NCI-H748 (cell line): ENCODE data around the gene STAC3.

ENCODE experiments used
- DNase-seq: peaks from one replicate; lab custom pipeline; 2025; ENCODE audit not compliant: unreplicated experiment; lab: John Stamatoyannopoulos, UW

Gene STAC3

DNA sequence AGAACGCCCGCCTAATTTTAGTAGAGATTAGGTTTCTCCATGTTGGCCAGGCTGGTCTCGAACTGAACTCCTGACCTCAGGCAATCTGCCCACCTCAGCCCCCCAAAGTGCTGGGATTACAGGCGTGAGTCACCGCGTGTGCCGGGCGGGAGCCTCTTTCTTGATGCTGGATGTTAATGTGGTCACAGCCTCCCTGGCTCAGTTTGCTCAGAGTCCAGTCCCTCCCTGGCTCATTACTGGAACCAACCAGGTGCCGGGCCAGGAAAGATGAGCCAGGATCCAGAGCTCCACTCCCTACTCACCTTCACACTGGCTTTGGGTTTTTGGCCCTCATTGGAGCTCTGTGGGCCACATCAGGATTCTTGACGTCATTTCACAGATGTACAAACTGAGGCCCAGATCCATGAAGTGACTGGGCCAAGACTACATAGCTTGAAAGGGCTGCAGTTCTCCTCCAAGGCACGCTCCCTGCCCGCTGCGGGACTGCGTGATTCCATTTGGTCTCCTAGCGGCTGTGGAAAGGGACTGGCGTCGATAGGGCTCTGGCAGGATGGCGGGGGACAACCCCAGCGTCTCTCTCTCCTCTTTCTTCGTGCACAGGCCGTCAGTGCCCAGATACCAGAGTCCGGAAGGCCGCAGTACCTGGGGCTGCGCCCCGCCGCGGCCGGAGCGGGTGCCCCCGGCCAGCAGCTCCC lies 26.6 kb downstream of the STAC3 start:
- DNase-seq: no peak

- DNase-seq: no peak
These were observed 27.5 kb downstream of the STAC3 start for GRCh38 chr12:57223191-57224165.

GRCh38 chr12:57222286-57223190 lies 28.4 kb downstream of the STAC3 start:
- DNase-seq: peak; percentile 22

- no peak for DNase-seq
These were observed 29.6 kb downstream of the STAC3 start for GRCh38 chr12:57221169-57221917.

- no peak for DNase-seq
These were observed 30.2 kb downstream of the STAC3 start for GRCh38 chr12:57220770-57221168.

DNA sequence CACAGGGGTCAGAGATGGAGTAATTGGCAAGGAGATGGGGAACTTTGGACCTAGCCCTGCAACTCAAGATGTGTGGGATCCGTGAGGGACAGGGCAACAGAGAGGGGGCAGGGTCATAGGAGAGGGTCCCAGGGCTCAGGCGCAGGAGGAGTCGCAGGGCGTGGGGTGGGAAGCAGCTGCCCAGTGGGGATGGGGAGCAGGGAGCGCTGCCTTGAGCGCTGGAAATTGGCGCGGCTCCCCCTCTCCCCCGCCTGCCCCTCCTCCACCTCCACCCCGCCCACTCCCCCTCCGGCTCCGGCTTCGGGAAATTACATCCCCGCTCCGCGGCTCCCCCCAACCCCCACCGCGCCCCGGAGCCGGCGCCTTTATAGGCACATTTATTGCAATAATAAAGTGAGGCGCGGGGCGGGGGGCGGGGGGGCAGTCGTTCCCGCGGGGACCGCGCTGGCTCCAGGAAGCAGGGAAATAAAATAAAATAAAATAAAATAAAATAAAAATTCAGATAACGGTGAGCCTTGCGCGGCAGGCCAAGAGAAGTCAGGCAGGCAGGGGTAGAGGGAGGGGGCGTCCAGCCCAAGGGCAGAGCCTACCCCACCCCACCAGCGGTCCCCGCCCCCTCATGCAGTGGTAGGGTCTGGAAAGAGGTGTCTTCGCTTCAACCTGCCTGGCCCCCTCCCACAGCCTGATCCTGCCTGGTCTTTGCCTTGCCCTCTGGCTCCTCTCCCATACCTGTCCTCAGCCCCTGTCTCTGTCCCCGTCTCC lies 30.8 kb downstream of the STAC3 start:
- peak; percentile 27 for DNase-seq

DNA sequence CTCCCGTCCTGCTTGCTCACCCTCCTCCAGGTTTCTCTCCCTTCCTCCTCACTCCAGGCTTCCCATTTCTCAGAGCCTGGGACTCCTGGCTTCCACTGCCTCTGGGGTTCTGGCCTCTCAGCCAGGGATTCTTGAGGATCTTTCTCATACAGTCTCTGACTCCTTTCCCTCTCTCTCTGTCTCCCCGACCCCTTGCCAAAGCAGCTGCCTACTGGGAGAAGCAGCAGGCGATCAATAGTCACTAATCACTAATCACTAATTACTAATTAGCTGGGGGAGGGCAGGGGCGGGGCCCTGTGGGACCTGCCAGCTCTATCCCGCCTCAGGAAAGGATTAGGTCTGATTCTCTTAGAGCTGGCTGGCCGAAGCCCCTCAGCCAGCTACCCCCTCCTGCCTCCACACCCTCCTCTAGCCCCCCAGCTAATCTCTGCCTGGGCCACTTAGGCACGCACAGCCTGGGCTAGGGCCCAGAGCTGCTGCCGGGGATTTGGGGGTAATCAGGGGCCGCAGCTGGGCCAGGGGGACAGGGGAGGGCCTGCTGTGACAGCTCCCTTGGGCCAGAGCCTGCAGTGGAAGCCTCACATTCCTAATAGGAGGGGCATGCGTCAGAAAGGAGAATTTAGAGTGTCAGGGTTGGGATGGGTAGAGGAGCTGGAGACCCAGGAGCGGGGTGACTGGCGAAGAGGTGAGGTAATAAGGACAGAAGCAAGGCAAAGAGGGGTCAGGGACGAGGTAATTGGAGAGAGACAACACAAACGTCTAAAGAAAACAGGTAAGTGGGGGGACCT lies 31.6 kb downstream of the STAC3 start:
- no peak for DNase-seq

DNA sequence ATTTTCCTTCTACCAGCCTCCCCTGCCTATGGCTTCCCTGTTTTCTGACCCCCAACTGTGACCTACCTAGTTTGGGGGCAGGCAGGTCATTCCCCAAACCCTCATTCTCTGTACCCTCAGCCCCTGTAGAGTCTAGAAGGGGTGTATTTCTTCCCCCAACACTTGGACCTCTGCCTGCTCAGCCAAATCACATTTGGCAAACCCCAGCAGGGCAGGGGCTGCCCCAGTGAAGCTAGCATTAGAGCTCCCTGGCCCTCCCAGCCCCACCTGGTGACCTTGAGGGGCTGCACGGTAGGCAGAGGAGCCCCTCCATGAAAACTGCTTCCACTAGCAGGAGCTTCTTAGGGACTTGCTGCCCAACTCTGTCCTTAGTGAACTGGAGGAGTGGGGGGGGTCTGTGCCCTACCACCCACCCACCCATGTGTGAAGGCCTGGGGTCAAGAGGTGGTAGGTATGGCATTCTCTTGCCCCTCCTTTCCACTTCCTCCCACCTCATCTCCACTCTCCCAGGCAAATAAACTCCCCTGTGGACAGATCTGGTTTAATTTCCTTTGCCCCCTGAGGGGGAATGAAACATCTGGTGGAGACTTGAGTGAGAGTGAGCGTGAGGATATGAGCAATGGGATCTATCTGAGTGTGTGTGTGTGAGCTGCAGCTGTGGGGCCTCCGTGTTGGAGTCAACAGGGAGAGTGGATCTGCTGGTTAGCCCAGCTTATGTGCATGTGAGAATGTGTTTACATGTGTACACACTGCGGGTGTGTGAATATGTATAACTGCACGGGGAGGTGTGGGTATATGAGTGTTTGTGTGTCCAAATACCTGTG lies 32.7 kb downstream of the STAC3 start:
- no peak for DNase-seq

DNA sequence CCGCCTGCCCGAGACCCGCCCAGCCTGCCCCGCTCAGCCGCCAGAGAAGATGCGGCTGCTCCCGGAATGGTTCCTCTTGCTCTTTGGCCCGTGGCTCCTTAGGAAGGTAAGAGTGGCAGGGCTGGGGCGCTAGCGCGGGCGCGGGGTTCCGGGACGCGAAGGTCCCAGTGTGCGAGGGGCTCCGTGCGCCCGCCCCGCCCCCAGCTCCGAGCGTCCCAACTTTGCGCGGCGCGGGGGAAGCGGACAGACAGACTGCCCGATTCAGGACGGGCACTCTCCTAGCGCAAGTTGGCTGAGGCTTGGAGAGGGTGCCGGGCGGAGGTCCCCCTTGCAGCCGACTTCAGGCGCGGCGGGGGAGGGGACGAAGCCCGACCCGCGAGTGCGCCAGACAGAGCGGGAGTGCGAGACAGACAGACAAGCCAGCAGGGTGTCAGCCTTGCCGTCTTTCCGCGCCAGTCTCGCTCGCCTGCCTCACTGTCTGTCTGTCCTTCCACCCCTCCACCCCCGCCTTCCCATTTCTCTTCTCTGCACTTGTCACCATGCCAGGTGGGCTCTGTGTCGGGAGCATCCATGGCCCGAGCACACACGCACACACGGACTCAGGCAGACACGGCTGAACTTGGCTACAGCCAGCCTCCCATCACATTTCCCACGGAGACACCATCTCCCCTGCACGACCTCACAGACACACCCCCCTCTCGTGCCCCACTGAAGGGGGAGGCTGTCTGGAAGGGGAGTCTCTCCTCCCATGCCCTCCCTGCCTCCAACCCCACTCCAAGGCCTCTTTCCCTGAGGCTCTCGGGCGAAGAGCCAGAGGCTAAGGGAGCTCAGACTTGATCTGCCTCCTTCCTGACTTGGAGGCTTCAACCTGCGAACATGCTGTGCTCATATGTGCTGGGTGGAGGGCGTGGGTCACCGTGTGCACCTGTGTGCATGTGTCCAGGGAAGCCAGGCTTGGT lies 33.8 kb downstream of the STAC3 start:
- DNase-seq: peak; percentile 50

- peak; percentile 82 for DNase-seq
These were observed 34.7 kb downstream of the STAC3 start, which contains the start of gene NXPH4 for GRCh38 chr12:57216014-57216911. NXPH4 (plus strand) TSS chr12:57216794; CDS start chr12:57216970, 176 bp downstream.

DNA sequence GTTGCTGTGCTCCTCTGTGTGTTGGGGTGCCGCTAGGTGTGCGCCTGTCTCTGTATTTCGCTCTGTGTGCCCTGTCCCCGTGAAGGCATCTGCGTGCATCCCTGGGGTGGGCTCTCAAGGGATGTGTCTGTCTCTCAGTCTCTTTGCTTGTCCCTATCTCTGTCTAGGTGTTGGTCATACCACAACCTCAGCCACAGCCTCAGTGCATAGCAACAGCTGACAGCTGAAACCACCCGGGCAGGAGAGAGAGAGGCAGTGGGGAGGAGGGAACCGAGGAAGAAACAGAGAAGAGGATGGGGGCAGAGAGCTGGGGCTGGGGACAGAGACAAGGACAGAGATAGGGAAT lies 35.3 kb downstream of the STAC3 start:
- DNase-seq: peak; percentile 38

GRCh38 chr12:57215065-57215464 lies 35.9 kb downstream of the STAC3 start:
- no peak for DNase-seq

DNA sequence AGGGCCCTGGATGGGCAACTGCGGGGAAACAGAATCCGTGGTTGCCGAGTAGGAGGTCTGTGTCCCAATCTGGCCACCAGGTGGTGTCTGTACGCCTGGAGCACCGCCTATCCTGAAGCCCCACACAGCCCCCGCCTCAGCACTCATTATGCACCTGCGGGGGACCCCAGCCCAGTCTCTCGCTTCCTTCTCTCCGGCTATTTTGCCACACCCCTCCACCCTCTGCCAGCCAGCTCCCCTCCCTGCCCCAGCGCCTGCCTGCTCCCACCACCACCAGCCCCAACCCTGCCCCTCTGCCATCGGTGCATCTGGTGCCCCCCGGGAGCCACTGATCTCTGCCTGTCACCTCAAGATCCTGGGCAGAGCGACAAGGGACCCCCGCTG lies 36.6 kb downstream of the STAC3 start:
- DNase-seq: peak; percentile 83

DNA sequence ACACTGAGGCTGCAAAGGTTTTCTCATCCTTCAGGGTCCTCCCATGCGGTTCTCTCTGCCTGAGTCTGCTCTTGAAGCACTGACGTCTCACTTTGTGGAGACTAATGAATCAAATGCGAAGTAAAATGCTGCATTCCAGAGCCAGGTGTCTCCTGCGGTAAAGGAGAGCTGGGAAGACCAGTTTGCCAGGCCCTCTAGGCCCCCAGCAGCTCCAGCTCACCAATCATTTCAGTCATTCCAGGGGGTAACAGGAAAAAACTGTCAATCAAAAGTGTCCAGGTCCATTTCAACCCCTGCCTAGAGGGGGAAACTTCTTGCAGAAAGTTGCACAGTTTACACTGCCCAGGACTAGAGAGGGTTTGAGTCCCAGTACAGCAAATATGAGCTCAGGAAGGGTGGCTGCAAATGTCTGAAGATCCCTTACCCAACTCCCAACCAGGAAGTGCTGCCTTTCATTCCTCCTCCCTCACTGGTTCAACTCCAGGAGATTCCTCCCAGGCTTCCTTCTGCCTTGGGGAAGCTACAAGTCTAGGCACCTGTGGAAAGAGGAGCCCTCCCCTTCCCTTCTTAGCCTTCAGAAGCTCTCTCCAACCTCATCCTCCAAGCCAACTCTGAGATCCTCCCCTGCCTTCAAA lies 37.1 kb downstream of the STAC3 start:
- DNase-seq: no peak

DNA sequence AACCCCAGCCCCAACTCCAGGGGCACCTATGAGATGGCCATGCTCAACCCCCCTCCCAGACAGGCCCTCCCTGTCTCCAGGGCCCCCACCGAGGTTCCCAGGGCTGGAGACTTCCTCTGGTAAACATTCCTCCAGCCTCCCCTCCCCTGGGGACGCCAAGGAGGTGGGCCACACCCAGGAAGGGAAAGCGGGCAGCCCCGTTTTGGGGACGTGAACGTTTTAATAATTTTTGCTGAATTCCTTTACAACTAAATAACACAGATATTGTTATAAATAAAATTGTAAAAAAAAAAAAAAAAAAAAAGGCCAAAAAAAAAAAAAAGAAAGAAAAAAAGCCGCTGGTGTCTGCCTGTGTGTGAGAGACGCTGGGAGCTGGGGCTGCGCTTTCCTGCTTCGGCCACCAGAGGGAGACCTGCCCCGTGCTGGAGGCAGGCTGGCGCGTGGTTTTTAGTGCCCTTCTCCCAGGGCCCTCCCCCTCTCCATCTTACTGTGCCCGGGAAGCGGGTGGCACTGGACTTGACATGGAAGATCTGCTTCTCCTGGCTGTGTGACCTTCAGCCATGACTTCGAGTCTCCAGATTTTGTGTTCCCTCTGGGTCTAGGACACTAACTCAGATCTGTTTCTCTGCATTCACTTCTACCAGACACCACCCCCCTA lies 37.8 kb downstream of the STAC3 start:
- peak; percentile 82 for DNase-seq
